Measurements from ENCODE around the gene C19orf12.

DNA sequence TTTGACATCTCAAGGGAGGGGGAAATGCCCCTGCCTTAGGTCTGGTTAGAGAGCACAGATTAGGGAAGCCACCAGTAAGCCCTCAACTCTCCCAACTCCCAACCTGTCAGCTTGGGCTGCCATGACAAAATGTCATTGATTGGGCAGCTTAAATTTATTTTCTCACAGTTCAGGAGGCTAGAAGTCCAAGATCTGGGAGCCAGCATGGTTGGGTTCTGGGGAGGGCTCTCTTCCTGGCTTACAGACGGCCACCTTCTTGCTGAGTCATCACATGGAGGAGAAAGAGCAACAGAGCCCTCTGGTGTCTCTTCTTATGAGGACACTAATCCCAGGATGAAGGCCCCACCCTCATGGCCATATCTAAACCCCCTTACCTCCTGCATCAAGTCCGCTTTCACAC lies 24.2 kb downstream of the C19orf12 start:
- TF ChIP-seq, protein P1, sequence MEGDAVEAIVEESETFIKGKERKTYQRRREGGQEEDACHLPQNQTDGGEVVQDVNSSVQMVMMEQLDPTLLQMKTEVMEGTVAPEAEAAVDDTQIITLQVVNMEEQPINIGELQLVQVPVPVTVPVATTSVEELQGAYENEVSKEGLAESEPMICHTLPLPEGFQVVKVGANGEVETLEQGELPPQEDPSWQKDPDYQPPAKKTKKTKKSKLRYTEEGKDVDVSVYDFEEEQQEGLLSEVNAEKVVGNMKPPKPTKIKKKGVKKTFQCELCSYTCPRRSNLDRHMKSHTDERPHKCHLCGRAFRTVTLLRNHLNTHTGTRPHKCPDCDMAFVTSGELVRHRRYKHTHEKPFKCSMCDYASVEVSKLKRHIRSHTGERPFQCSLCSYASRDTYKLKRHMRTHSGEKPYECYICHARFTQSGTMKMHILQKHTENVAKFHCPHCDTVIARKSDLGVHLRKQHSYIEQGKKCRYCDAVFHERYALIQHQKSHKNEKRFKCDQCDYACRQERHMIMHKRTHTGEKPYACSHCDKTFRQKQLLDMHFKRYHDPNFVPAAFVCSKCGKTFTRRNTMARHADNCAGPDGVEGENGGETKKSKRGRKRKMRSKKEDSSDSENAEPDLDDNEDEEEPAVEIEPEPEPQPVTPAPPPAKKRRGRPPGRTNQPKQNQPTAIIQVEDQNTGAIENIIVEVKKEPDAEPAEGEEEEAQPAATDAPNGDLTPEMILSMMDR (IDR thresholded peaks at IDR 0.05; ENCODE audit: extremely low read depth in 1 of 2, insufficient read depth in 1 of 2, low read depth in 1 of 2, low read length in 2 of 2), result peak; percentile 8 to 24
- TF ChIP-seq POLR2AphosphoS5 (IDR thresholded peaks at IDR 0.05; ENCODE audit: insufficient read depth, low read depth, low read length) (no peak), POLR2A (IDR thresholded peaks at IDR 0.05; ENCODE audit: low read depth, low read length) (no peak), EZH2 (IDR thresholded peaks at IDR 0.05; ENCODE audit: borderline replicate concordance, low read depth, low read length, severe bottlenecking) (no peak)
